ENCODE data around the gene SKA3.

DNA sequence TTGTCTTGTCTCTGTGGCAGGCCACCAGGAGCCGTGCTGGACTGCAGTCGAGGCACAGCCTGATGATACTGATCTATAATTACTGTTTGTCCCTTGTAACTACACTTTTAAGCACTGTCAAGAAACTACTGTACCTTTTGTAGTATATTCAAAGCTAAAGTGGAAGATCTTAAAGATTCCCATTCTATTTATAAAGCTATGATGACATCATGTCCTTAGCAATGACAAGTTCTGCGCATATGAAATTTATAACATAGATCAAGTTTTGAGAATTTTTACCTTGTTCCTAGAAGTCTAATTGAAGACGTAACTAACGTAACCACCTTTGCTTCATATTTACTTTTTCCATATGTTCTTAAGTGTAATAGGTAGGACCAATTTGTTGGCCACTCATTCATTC is 58.2 kb downstream of the SKA3 start:
- TF ChIP-seq ZNF780A (CRISPR knock-in tag; IDR thresholded peaks at IDR 0.05) (no peak), EHMT2 (IDR thresholded peaks at IDR 0.05; ENCODE audit: borderline replicate concordance, low read depth, low read length) (no peak), ZFX (CRISPR knock-in tag; IDR thresholded peaks at IDR 0.05; ENCODE audit: low read depth) (no peak), ZNF335 (CRISPR knock-in tag; IDR thresholded peaks at IDR 0.05) (no peak), POLR2AphosphoS5 (IDR thresholded peaks at IDR 0.05; ENCODE audit: low read depth, low read length) (no peak), FOXM1 (CRISPR knock-in tag; IDR thresholded peaks at IDR 0.05) (no peak), ZBTB7A (CRISPR knock-in tag; IDR thresholded peaks at IDR 0.05) (no peak), ZNF383 (CRISPR knock-in tag; IDR thresholded peaks at IDR 0.05; ENCODE audit: borderline replicate concordance) (no peak), RFX5 (IDR thresholded peaks at IDR 0.05; ENCODE audit: low read depth, low read length) (no peak)
